Smooth muscle cell (in vitro differentiated cells): ENCODE measurements around the gene GALNT10. TPM values are rescaled to one million over a fixed set of nuclear protein-coding genes. Genes with fewer than 3 reads are reported as not detected.

ENCODE experiments used
- DNase-seq: peaks from one replicate; lab custom pipeline; 2025; ENCODE audit not compliant: unreplicated experiment; lab: John Stamatoyannopoulos, UW
- H2AFZ ChIP-seq: fragments of 200-600 bp; sonication (generic); 2 replicates; pipeline ENCODE4 v1.6.0; 2016; ENCODE audit warnings: antibody characterized with exemption, low read depth, mild to moderate bottlenecking
- H3F3A ChIP-seq: fragments of 200-600 bp; sonication (generic); 2 replicates; pipeline ENCODE4 v1.6.0; 2017; ENCODE audit warnings: antibody characterized with exemption, low read depth
- H3K27ac ChIP-seq: fragments of 200-600 bp; sonication (generic); 2 replicates; pipeline ENCODE4 v1.5.1; 2016; ENCODE audit warnings: low read depth, mild to moderate bottlenecking
- H3K27me3 ChIP-seq: fragments of 200-600 bp; sonication (generic); 2 replicates; pipeline ENCODE4 v1.6.1; 2016; ENCODE audit warnings: low read depth, mild to moderate bottlenecking
- H3K36me3 ChIP-seq: fragments of 200-600 bp; sonication (generic); 2 replicates; pipeline ENCODE4 v1.5.1; 2016; ENCODE audit warnings: low read depth
- H3K4me1 ChIP-seq: fragments of 200-600 bp; sonication (generic); 2 replicates; pipeline ENCODE4 v1.5.1; 2016; ENCODE audit warnings: low read depth
- H3K4me2 ChIP-seq: fragments of 200-600 bp; sonication (generic); 2 replicates; pipeline ENCODE4 v1.6.0; 2016; ENCODE audit warnings: mild to moderate bottlenecking
- H3K4me3 ChIP-seq: fragments of 200-600 bp; sonication (generic); 2 replicates; pipeline ENCODE4 v1.5.1; 2016; ENCODE audit warnings: mild to moderate bottlenecking
- H3K79me2 ChIP-seq: fragments of 200-600 bp; sonication (generic); 2 replicates; pipeline ENCODE4 v1.6.0; 2016; ENCODE audit warnings: low read depth, mild to moderate bottlenecking
- H3K9ac ChIP-seq: fragments of 200-600 bp; sonication (generic); 2 replicates; pipeline ENCODE4 v1.6.0; 2016; ENCODE audit warnings: low read depth
- H3K9me3 ChIP-seq: fragments of 200-600 bp; sonication (generic); replicated peaks from 2 replicates; pipeline ENCODE4 v1.5.1; 2016; ENCODE audit warnings: low read depth
- H4K20me1 ChIP-seq: fragments of 200-600 bp; sonication (generic); 2 replicates; pipeline ENCODE4 v1.6.0; 2016; ENCODE audit warnings: low read depth
- CTCF ChIP-seq: fragments of 200-600 bp; sonication (generic); IDR thresholded peaks from 2 replicates; pipeline ENCODE4 v1.5.1; 2017; ENCODE audit warnings: borderline replicate concordance, mild to moderate bottlenecking, antibody characterized with exemption; ENCODE audit not compliant: insufficient read depth, poor library complexity, severe bottlenecking
- WGBS: methylation state at CpG from one replicate; pipeline ENCODE4 v1.1.7; 2016; ENCODE audit warnings: low lambda C conversion rate; 5-methylcytosine and 5-hydroxymethylcytosine counted together
- polyA plus RNA-seq: library from polyadenylated mRNA; unstranded; fragments of >200 nt; fragmentation: Nextera tagmentation; extraction: Ambion mirVana; gene quantifications from 2 replicates; pipeline ENCODE4 v1.2.1, GENCODE V29; 2016
- total RNA-seq: library from RNA; depleted of rRNA; stranded (reverse); fragments of >200 nt; gene quantifications from 2 replicates; pipeline ENCODE4 v1.2.3, GENCODE V29; 2014

GALNT10 gene
- total and polyA plus RNA-seq, 2 experiments from 2014 or later = 23.6 to 24.6 TPM

DNA sequence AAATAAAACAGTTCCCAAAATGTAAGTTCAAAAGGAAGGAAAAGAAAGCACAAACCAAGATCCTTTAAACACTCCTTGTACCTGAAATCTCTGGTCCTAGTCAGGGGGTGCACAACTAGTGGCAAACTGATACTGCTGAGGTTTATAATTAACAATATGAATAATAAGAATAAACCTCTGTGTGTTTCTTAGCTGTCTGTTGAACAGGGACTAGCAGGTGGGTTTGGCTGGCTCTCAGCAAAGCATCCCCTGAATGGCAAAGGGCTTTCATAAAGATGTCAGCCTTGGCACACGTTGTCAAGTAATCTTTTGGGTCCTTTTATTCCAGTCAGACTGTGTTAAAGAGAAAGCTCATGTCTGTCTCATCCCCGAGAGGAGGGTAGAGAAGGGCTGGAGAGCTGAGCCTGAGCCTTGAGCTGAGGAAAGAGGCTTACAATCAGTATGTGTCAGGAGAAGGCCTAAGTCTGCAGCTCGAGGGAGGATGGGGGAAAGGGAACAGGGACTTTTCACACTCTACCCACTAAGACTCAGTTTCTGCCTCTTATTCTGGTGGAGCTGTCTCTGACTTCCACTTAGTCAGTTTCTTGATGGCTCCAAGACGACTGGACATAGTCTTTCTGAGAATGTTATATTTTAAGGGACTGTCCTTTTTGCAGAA is 123.0 kb downstream of the GALNT10 start:
- DNase-seq = no peak
- Histone ChIP-seq H3K4me2 (no peak overlapping the region), H2AFZ (no peak overlapping the region), H3K9me3 (no peaks in the 10 kb centered on the region), H3F3A (no peaks in the 10 kb centered on the region), H3K27me3 (no peaks in the 10 kb centered on the region), H3K27ac (no peak overlapping the region), H3K79me2 (no peaks in the 10 kb centered on the region), H4K20me1 (no peaks in the 10 kb centered on the region), H3K4me1 (no peaks in the 10 kb centered on the region), H3K4me3 (no peak overlapping the region), H3K9ac (no peak overlapping the region), H3K36me3 (no peaks in the 10 kb centered on the region)
- 86% methylated on average over 4 of the region's 4 CpGs for WGBS
- TF ChIP-seq CTCF = no peak

GRCh38 chr5:154315196-154315595 is 124.7 kb downstream of the GALNT10 start:
- Histone ChIP-seq H3K4me1 (peaks cover 9% of the 10 kb centered on the region), H3F3A (no peaks in the 10 kb centered on the region), H3K79me2 (no peaks in the 10 kb centered on the region), H3K9me3 (no peaks in the 10 kb centered on the region), H3K4me3 (no peak overlapping the region), H3K9ac (no peak overlapping the region), H2AFZ (no peak overlapping the region), H3K27ac (no peak overlapping the region), H3K4me2 (no peak overlapping the region), H3K27me3 (no peaks in the 10 kb centered on the region), H4K20me1 (peaks cover 4% of the 10 kb centered on the region), H3K36me3 (no peaks in the 10 kb centered on the region)
- WGBS = 58% methylated on average over 3 of the region's 3 CpGs
- DNase-seq = no peak
- TF ChIP-seq CTCF = no peak

DNA sequence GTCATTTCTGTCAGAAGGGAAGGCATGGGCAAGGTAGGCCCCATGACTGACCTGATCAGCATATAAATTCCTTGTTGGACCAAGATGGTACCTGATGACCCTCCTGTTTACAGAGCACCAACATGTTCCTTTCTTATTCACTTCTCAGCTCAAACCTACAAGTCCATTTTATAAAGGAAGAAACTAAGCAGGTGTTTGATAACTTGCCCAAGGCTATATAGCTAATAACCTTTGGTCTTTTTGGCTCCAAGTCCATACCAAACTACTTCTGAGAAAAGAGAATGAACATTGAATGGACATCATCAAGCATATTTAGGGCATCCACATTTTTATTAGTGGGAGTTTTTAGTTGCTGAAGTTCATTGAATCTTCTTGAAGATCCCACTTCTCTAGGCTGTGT is 125.2 kb downstream of the GALNT10 start:
- no peak for TF ChIP-seq CTCF
- no peak overlapping the region for H2AFZ ChIP-seq
- H3K27ac ChIP-seq = no peak overlapping the region
- H4K20me1 ChIP-seq = peaks cover 6% of the 10 kb centered on the region
- H3K9ac ChIP-seq = no peak overlapping the region
- H3K27me3 ChIP-seq = no peaks in the 10 kb centered on the region
- no peaks in the 10 kb centered on the region for H3K79me2 ChIP-seq
- no peak overlapping the region for H3K4me2 ChIP-seq
- H3K36me3 ChIP-seq = no peaks in the 10 kb centered on the region
- peaks cover 14% of the 10 kb centered on the region for H3K4me1 ChIP-seq
- H3F3A ChIP-seq = no peaks in the 10 kb centered on the region
- H3K4me3 ChIP-seq = no peak overlapping the region
- no peak for DNase-seq
- H3K9me3 ChIP-seq = no peaks in the 10 kb centered on the region

- H3K4me1 ChIP-seq = peaks cover 15% of the 10 kb centered on the region
- H2AFZ ChIP-seq = no peak overlapping the region
- H3K4me2 ChIP-seq = no peak overlapping the region
- 66% methylated on average over 6 of the region's 6 CpGs for WGBS
- H3K9me3 ChIP-seq = no peaks in the 10 kb centered on the region
- no peaks in the 10 kb centered on the region for H3F3A ChIP-seq
- H3K36me3 ChIP-seq = no peaks in the 10 kb centered on the region
- no peak overlapping the region for H3K9ac ChIP-seq
- no peak for DNase-seq
- no peak for TF ChIP-seq CTCF
- H3K27me3 ChIP-seq = no peaks in the 10 kb centered on the region
- H3K4me3 ChIP-seq = no peak overlapping the region
- no peak overlapping the region for H3K27ac ChIP-seq
- no peaks in the 10 kb centered on the region for H3K79me2 ChIP-seq
- peaks cover 6% of the 10 kb centered on the region for H4K20me1 ChIP-seq
These were observed 125.8 kb downstream of the GALNT10 start for GRCh38 chr5:154316223-154316935.
